ENCODE measurements around the gene E2F4. TPM values are rescaled to one million over a fixed set of nuclear protein-coding genes. Genes with fewer than 3 reads are reported as not detected.

Gene E2F4
- total and polyA plus RNA-seq, 9 of the 15 experiments (the other 6 are each of a cell fraction or from before 2014, with no cell fraction given): 9.7 to 139 (median 106) TPM

- TF ChIP-seq NRF1 (conservative IDR thresholded peaks at IDR 0.05 in 1 of 2, IDR thresholded peaks at IDR 0.05 in 1 of 2) (peak in 1 of 2 experiments; percentile 28; a peak in 1 of 4 replicates), DNMT1 (IDR thresholded peaks at IDR 0.05) (no peak), ZNF395 (CRISPR knock-in tag; IDR thresholded peaks at IDR 0.05) (0 out of 2 replicates have a peak, but pooled peaks have one; percentile 36), FOXK2 (conservative IDR thresholded peaks at IDR 0.05 in 1 of 2, IDR thresholded peaks at IDR 0.05 in 1 of 2; ENCODE audit: low read depth in 2 of 2) (peak; percentile 43 to 68; a peak in 1 of 4 replicates), NFIC (IDR thresholded peaks at IDR 0.05) (peak; percentile 40; the same call in 1 of the 2 replicates), ATF3 (IDR thresholded peaks at IDR 0.05) (peak; percentile 85), ATF3 (CRISPR knock-in tag; conservative IDR thresholded peaks at IDR 0.05) (no peak), SMARCC2 (IDR thresholded peaks at IDR 0.05; ENCODE audit: low read depth) (peak; percentile 53; the same call in 1 of the 2 replicates), TFAP4 (CRISPR knock-in tag; IDR thresholded peaks at IDR 0.05; ENCODE audit: borderline replicate concordance) (peak; percentile 51; the same call in 1 of the 2 replicates), TAL1 (IDR thresholded peaks at IDR 0.05) (peak; percentile 52), SP2 (IDR thresholded peaks at IDR 0.05; ENCODE audit: extremely low read depth, low read depth, low read length, poor library complexity, severe bottlenecking) (peak; percentile 13), KAT7 (CRISPR knock-in tag; IDR thresholded peaks at IDR 0.05; ENCODE audit: borderline replicate concordance) (no peak), NBN (IDR thresholded peaks at IDR 0.05; ENCODE audit: low read depth) (no peak), SMARCA4 (IDR thresholded peaks at IDR 0.05) (peak; percentile 84), MTA3 (IDR thresholded peaks at IDR 0.05; ENCODE audit: borderline replicate concordance) (0 out of 2 replicates have a peak, but pooled peaks have one; percentile 33), NFYB (IDR thresholded peaks at IDR 0.05; ENCODE audit: extremely low read depth, insufficient read length) (no peak), STAT5A (IDR thresholded peaks at IDR 0.05; ENCODE audit: borderline replicate concordance, low read length) (peak; percentile 43; the same call in 1 of the 2 replicates), YY1 (IDR thresholded peaks at IDR 0.05; ENCODE audit: borderline replicate concordance in 1 of 3, control insufficient read depth in 1 of 3, extremely low read depth in 1 of 3, insufficient read depth in 3 of 3, insufficient read length in 1 of 3, insufficient replicate concordance in 2 of 3, low read depth in 1 of 3, low read length in 2 of 3) (peak in 1 of 3 experiments; percentile 43), JUN (IDR thresholded peaks at IDR 0.05; ENCODE audit: borderline replicate concordance, low read depth, low read length) (peak; percentile 60; the same call in 1 of the 2 replicates), JUN (CRISPR knock-in tag; IDR thresholded peaks at IDR 0.05; ENCODE audit: borderline replicate concordance) (no peak), EP300 (IDR thresholded peaks at IDR 0.05; ENCODE audit: low read length) (peak; percentile 19; the same call in 1 of the 2 replicates)
- TF ChIP-seq, protein P1, sequence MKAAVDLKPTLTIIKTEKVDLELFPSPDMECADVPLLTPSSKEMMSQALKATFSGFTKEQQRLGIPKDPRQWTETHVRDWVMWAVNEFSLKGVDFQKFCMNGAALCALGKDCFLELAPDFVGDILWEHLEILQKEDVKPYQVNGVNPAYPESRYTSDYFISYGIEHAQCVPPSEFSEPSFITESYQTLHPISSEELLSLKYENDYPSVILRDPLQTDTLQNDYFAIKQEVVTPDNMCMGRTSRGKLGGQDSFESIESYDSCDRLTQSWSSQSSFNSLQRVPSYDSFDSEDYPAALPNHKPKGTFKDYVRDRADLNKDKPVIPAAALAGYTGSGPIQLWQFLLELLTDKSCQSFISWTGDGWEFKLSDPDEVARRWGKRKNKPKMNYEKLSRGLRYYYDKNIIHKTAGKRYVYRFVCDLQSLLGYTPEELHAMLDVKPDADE (conservative IDR thresholded peaks at IDR 0.05; ENCODE audit: control insufficient read depth, low read depth, low read length): 0 out of 2 replicates have a peak, but pooled peaks have one; percentile 39
Measured at GRCh38 chr16:67190448-67191399, 1.2 kb upstream of the E2F4 start (continued).
